ENCODE data around the gene AKT1S1. TPM values are rescaled to one million over a fixed set of nuclear protein-coding genes. Genes with fewer than 3 reads are reported as not detected.
"Not testable (repeated sequence)": the region's sequence is repeated elsewhere in the genome, so short reads cannot be mapped to it uniquely, and the experiment has no call there.

The AKT1S1 gene
- total RNA-seq, 1 donor from 2014 or later = 4.1 TPM

DNA sequence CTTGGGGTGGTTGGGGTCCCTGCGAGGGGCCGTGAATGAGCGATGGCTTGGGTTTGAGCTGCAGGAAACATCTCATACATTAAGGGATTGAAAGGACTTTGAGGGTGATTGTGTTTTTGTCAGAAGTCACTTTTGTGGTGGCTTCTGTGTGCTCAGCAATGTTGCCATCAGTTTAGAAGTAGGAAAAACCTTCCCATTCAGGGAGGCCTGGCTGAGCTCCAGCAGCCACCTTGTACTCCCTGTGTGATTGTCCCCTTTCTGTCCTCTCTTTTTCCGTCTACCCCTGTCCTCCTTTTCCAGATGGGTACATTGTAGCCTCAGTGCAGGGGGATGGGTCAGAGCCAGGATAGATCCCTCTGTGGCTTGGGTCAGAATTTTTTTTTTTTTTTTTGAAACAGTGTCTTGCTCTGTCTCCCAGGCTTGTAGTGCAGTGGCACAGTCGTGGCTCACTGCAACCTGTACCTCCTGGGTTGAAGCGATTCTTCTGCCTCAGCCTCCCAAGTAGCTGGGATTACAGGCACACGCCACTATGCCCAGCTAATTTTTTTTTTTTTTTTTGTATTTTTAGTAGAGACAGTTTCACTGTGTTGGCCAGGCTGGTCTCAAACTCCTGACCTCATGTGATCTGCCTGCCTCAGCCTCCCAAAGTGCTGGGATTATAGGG, 57.6 kb downstream of the AKT1S1 start:
- FAIRE-seq; DNase-seq (ENCODE audit: low spot score in 2 of 2): not testable (repeated sequence)

Small RNAs within 50 kb of the gene (small RNA-seq; reads per million reads assigned to genes)
- not detected for gene MIR4749

Other genes with a start within 250 kb of the AKT1S1 start
- gene RRAS, start 237.2 kb downstream of the AKT1S1 start, total RNA-seq = 0.82 TPM
- gene SCAF1, start 235.1 kb downstream of the AKT1S1 start, total RNA-seq = 9.4 TPM
- gene IRF3, start 211.5 kb downstream of the AKT1S1 start, total RNA-seq = 10.2 TPM
- 1.2 TPM for gene BCL2L12, start 211.4 kb downstream of the AKT1S1 start, total RNA-seq
- gene PRMT1, start 200.1 kb downstream of the AKT1S1 start, total RNA-seq = 248 TPM
- 0.82 TPM for gene ADM5, start 187.8 kb downstream of the AKT1S1 start, total RNA-seq
- gene CPT1C, start 186.2 kb downstream of the AKT1S1 start, total RNA-seq = 39.9 TPM
- not detected for gene TSKS, start 114.0 kb downstream of the AKT1S1 start, total RNA-seq
- gene AP2A1, start 110.4 kb downstream of the AKT1S1 start, total RNA-seq = 50.5 TPM
- 17.5 TPM for gene FUZ, start 64.1 kb downstream of the AKT1S1 start, total RNA-seq
- 14.3 TPM for gene MED25, start 59.1 kb downstream of the AKT1S1 start, total RNA-seq
- gene PTOV1, start 26.2 kb downstream of the AKT1S1 start, total RNA-seq = 109 TPM
- 23.2 TPM for gene PNKP, start 9.8 kb downstream of the AKT1S1 start, total RNA-seq
- 5.7 TPM for gene TBC1D17, start 347 bp upstream of the AKT1S1 start, total RNA-seq
- 0.41 TPM for gene IL4I1, start 19.5 kb upstream of the AKT1S1 start, total RNA-seq
- gene ATF5, start 51.9 kb upstream of the AKT1S1 start, total RNA-seq = 10.6 TPM
- 22.0 TPM for gene NUP62, start 52.1 kb upstream of the AKT1S1 start, total RNA-seq
- gene SIGLEC11, start 83.8 kb upstream of the AKT1S1 start, total RNA-seq = under 0.01 TPM
- 17.1 TPM for gene VRK3, start 148.0 kb upstream of the AKT1S1 start, total RNA-seq
- 11.0 TPM for gene ZNF473, start 148.7 kb upstream of the AKT1S1 start, total RNA-seq